HCT116 (cell line): Measurements from ENCODE around the gene ANKRD13D. TPM values are rescaled to one million over a fixed set of nuclear protein-coding genes. Genes with fewer than 3 reads are reported as not detected.

ENCODE experiments used
- ATAC-seq: fragments of 200-7000 bp; cut with Tn5 transposase; 2 replicates; pipeline ENCODE4 v1.9.1; 2020; ENCODE audit warnings: mild to moderate bottlenecking, moderate library complexity
- BruUV-seq: library from RNA; stranded (reverse); fragments of 400-500 nt; replicated peaks from 2 replicates; lab custom pipeline; 2021; lab: Mats Ljungman, UMichigan
- CTCF ChIA-PET: fragments of 300-600 bp; sonication (Branson Sonifier 250); formaldehyde crosslinking; loops from one replicate; lab custom pipeline; 2021; ENCODE audit warnings: antibody characterized with exemption; lab: Charles Lee
- POLR2A ChIA-PET: fragments of 300-600, 350-600 bp; sonication (Branson Sonifier 250); formaldehyde crosslinking; loops from one replicate; lab custom pipeline; 2021; ENCODE audit warnings: antibody characterized with exemption; lab: Charles Lee
- RAD21 ChIA-PET, 2 experiments: fragments of 300-600 bp; sonication (Branson Sonifier 250); formaldehyde crosslinking; loops; one replicate each; lab custom pipeline; 2023; ENCODE audit warnings: low total read pairs in 2 of 2; ENCODE audit not compliant: uncharacterized antibody in 2 of 2, unreplicated experiment in 2 of 2, low non-redundant PET in 1 of 2; lab: Charles Lee
- DNase-seq: peaks from one replicate; pipeline ENCODE4 v3.0.0-alpha.2; 2010; ENCODE audit warnings: low read depth, low spot score
- H2AFZ ChIP-seq: fragments of 200-600 bp; shearing (Covaris generic), sonication (generic); 2 replicates; pipeline ENCODE4 v1.6.1; 2017; ENCODE audit warnings: low read depth, mixed run types, mixed read lengths, antibody characterized with exemption, low read length; ENCODE audit not compliant: poor library complexity, severe bottlenecking
- H3K27ac ChIP-seq: 2 replicates; pipeline ENCODE4 v1.5.1; 2012; ENCODE audit warnings: low read depth, low read length
- H3K27me3 ChIP-seq: fragments of 200-600 bp; sonication (generic); 2 replicates; pipeline ENCODE4 v1.6.1; 2016; ENCODE audit warnings: mixed run types, low read length, mixed read lengths; ENCODE audit not compliant: insufficient read depth
- H3K36me3 ChIP-seq, 2 experiments: fragments of 200-500 bp in 1 of 2; fragments of 200-600 bp in 1 of 2; sonication (Bioruptor generic) in 1 of 2; sonication (generic) in 1 of 2; 2 replicates each; pipeline versions ENCODE4 v1.5.1 to v1.6.1; 2014 to 2016; ENCODE audit warnings: low read length in 2 of 2, inconsistent platforms in 1 of 2, mixed read lengths in 1 of 2, mixed run types in 1 of 2; ENCODE audit not compliant: insufficient read depth in 2 of 2, control insufficient read depth in 1 of 2
- H3K4me1 ChIP-seq, 2 experiments: fragments of 200-600 bp in 1 of 2; sonication (generic) in 1 of 2; 2 replicates each; pipeline versions ENCODE4 v1.5.1 to v1.6.1; 2012 to 2017; ENCODE audit warnings: low read length in 2 of 2, inconsistent platforms in 1 of 2, mild to moderate bottlenecking in 1 of 2, mixed read lengths in 1 of 2, mixed run types in 1 of 2, moderate library complexity in 1 of 2; ENCODE audit not compliant: insufficient read depth in 2 of 2, control insufficient read depth in 1 of 2
- H3K4me2 ChIP-seq: fragments of 200-600 bp; sonication (generic); 2 replicates; pipeline ENCODE4 v1.6.1; 2017; ENCODE audit warnings: mixed run types, low read length, mixed read lengths
- H3K4me3 ChIP-seq, 2 experiments: fragments of 200-600 bp in 1 of 2; sonication (generic) in 1 of 2; replicated peaks in 1 of 2; 2 replicates each; pipeline ENCODE4 v1.5.1; 2011 to 2016; ENCODE audit warnings: low read length in 2 of 2, control low read depth in 1 of 2, low read depth in 1 of 2, mild to moderate bottlenecking in 1 of 2, mixed read lengths in 1 of 2, mixed run types in 1 of 2
- H3K79me2 ChIP-seq: fragments of 200-600 bp; sonication (generic); 2 replicates; pipeline ENCODE4 v1.6.1; 2017; ENCODE audit warnings: mild to moderate bottlenecking, mixed run types, low read length, moderate library complexity, mixed read lengths; ENCODE audit not compliant: insufficient read depth
- H3K9ac ChIP-seq: fragments of 200-600 bp; sonication (generic); 2 replicates; pipeline ENCODE4 v1.6.1; 2016; ENCODE audit warnings: low read length, mixed read lengths
- H3K9me2 ChIP-seq: fragments of 200-600 bp; sonication (generic), shearing (Covaris generic); 2 replicates; pipeline ENCODE4 v1.6.1; 2017; ENCODE audit warnings: mixed run types, mild to moderate bottlenecking, moderate library complexity; ENCODE audit not compliant: insufficient read depth
- H3K9me3 ChIP-seq, 2 experiments: fragments of 200-500 bp in 1 of 2; fragments of 200-600 bp in 1 of 2; sonication (Bioruptor generic) in 1 of 2; sonication (generic) in 1 of 2; 2 replicates each; pipeline ENCODE4 v1.6.1; 2014 to 2017; ENCODE audit warnings: low read length in 2 of 2, mixed read lengths in 2 of 2, inconsistent platforms in 1 of 2, low read depth in 1 of 2, mild to moderate bottlenecking in 1 of 2, mixed run types in 1 of 2, moderate library complexity in 1 of 2; ENCODE audit not compliant: control insufficient read depth in 1 of 2, insufficient read depth in 1 of 2
- H4K20me1 ChIP-seq: fragments of 200-600 bp; sonication (generic), shearing (Covaris generic); 2 replicates; pipeline ENCODE4 v1.6.1; 2017; ENCODE audit warnings: mixed run types, mild to moderate bottlenecking, moderate library complexity; ENCODE audit not compliant: insufficient read depth
- EZH2phosphoT487 ChIP-seq: fragments of 200-600 bp; IDR thresholded peaks from 2 replicates; pipeline ENCODE4 v1.6.1; 2018; ENCODE audit warnings: antibody characterized with exemption, borderline replicate concordance
- YY1 ChIP-seq: IDR thresholded peaks from 2 replicates; pipeline ENCODE4 v1.6.1; 2011; ENCODE audit warnings: low read length, low read depth, moderate library complexity, mild to moderate bottlenecking; ENCODE audit not compliant: insufficient replicate concordance; ENCODE audit errors: extremely low read depth
- ZFX ChIP-seq: fragments of 450-650 bp; IDR thresholded peaks from 2 replicates; pipeline ENCODE4 v1.6.1; 2017
- intact Hi-C: fragments of 100-400 bp; cut with micrococcal nuclease; formaldehyde crosslinking; loops from 2 replicates; pipeline ENCODE4 v1.10.0; 2022
- total RNA-seq: library from RNA; stranded (reverse); gene quantifications from one replicate; pipeline ENCODE4 v1.2.1, GENCODE V29; 2021; ENCODE audit not compliant: unreplicated experiment
- TF ChIP-seq, protein P1 (sequence below): IDR thresholded peaks from 2 replicates; pipeline ENCODE4 v1.6.1; 2011; ENCODE audit warnings: mild to moderate bottlenecking, low read length, moderate library complexity; ENCODE audit not compliant: insufficient replicate concordance; ENCODE audit errors: extremely low read depth

Gene ANKRD13D
- total RNA-seq, 1 experiment from 2014 or later, result 61.1 TPM

DNA sequence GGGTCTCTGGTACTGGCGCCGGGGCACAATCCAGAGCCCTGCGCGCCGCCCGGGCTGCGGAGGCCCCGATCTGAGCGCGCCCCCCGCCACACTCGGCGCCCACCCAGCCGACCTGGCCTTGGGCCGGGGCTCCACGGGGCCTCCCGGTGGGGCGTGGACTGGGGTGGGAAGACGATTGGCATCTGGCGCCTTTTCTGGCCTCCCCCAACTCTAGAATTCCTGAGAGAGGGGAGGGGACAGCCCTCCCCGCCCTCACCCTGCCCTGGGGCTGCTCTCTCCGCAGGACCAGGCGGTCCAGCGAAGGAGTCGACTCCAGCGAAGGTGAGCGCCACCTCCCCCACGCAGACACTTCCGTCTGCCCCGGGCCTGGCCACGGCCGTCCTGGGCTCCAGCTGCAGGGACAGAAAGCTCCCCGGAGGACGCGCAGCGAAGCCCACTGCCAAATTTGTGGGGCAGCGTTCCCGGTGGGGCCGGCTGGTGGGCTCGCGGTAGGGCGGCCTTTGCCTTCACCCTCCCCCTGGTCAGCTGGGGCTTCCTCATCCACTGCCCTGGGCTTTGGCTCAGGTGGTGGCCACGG lies 14.8 kb downstream of the ANKRD13D start:
- Histone ChIP-seq H3K4me2 (peak overlapping the region; percentile 95), H3K79me2 (peaks cover 12% of the 10 kb centered on the region), H4K20me1 (no peaks in the 10 kb centered on the region), H3K27me3 (no peaks in the 10 kb centered on the region), H3K4me3 (peak overlapping the region; percentile 79 to 91), H3K27ac (peak overlapping the region; percentile 85), H3K9me3 (no peaks in the 10 kb centered on the region), H3K4me1 (peaks cover 21 to 25% of the 10 kb centered on the region in 2 experiments), H3K36me3 (peaks cover 10% of the 10 kb centered on the region in 2 experiments; a peak in 3 of 4 replicates), H3K9me2 (no peaks in the 10 kb centered on the region), H3K9ac (peak overlapping the region; percentile 90)
- ChIA-PET RAD21 (interaction anchor here in 1 of 2 experiments (0.6 to 1.4 kb wide), 2 partner anchors 13 to 22 kb away, joined by 3 to 5 read pairs; no protein-coding TSS in a partner anchor), POLR2A (interaction anchor here (1.0 to 2.4 kb wide), 3 partner anchors 10 to 16 kb away, joined by 3 to 11 read pairs (median 6); partner anchors contain the start of gene ANKRD13D), CTCF (interaction anchor here (0.7 to 1.5 kb wide), 3 partner anchors 13 to 43 kb away, joined by 3 to 9 read pairs (median 5); partner anchors contain the start of gene ANKRD13D)
- no TSS peak for BruUV-seq
- DNase-seq, result no peak
- intact Hi-C loops, result no loop called here
- TF ChIP-seq YY1 (no peak), EZH2phosphoT487 (no peak), ZFX (peak; percentile 63; the same call in 1 of the 2 replicates)
- TF ChIP-seq, protein P1, sequence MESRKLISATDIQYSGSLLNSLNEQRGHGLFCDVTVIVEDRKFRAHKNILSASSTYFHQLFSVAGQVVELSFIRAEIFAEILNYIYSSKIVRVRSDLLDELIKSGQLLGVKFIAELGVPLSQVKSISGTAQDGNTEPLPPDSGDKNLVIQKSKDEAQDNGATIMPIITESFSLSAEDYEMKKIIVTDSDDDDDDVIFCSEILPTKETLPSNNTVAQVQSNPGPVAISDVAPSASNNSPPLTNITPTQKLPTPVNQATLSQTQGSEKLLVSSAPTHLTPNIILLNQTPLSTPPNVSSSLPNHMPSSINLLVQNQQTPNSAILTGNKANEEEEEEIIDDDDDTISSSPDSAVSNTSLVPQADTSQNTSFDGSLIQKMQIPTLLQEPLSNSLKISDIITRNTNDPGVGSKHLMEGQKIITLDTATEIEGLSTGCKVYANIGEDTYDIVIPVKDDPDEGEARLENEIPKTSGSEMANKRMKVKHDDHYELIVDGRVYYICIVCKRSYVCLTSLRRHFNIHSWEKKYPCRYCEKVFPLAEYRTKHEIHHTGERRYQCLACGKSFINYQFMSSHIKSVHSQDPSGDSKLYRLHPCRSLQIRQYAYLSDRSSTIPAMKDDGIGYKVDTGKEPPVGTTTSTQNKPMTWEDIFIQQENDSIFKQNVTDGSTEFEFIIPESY, result no peak
- TF ChIP-seq, all 23 proteins: peak for 1
- ATAC-seq, result peak; percentile 33
- H2AFZ ChIP-seq, result no peak overlapping the region
